Measurements from ENCODE around the gene FGF22.

The FGF22 gene

GRCh38 chr19:639253-640160, at the start of gene FGF22:
FGF22 (plus strand) TSS chr19:639879; CDS start chr19:639926, 47 bp downstream.
- Mint-ChIP-seq H3K4me3 (peak within 1 kb of the TSS; percentile 76), H3K4me1 (ENCODE audit: low read depth) (peaks cover 9% of the 10 kb centered on the region), H3K27ac (peak within 1 kb of the TSS; percentile 89), H3K36me3 (ENCODE audit: low read depth) (peaks cover 10% of the 10 kb centered on the region), H3K9me3 (no peaks in the 10 kb centered on the region), H3K27me3 (no peaks in the 10 kb centered on the region)
- DNase-seq, result peak; percentile 98

DNA sequence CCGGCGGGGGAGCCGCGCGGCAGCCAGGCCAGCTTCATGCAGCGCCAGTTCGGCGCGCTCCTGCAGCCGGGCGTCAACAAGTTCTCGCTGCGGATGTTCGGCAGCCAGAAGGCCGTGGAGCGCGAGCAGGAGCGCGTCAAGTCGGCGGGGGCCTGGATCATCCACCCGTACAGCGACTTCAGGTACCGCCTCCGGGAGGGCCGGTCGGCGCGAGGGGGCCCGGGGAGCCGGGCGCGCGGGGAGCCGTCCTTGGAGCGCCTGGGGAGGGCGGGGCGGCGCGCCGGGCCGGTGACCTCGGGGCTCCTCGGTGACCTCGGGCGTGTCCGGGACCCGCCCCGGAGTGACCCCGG, 49.3 kb upstream of the FGF22 start:
- Mint-ChIP-seq H3K4me3 (no peak overlapping the region), H3K27me3 (peaks cover 54% of the 10 kb centered on the region), H3K9me3 (no peaks in the 10 kb centered on the region), H3K4me1 (ENCODE audit: low read depth) (peaks cover 11% of the 10 kb centered on the region), H3K36me3 (ENCODE audit: low read depth) (no peaks in the 10 kb centered on the region), H3K27ac (no peak overlapping the region)
- peak; percentile 55 for DNase-seq

DNA sequence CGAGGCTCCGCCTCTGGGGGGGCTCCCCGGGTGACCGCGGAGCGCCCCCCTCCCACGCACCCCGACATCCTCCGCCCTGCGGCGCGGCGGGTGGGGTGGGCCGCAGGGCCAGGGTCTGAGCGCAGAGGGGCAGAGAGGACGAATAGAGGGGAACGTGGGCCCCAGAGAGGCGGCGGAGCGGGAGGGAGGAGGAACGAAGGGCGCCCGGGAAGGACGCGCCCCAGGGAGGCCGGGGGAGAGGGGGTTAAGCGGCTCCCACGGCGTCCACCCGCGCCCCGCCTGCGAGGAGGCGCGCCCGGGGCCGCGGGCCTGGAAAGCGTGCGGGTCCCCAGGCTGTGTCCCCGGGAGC, 49.0 kb upstream of the FGF22 start:
- no peak overlapping the region for H3K4me3 Mint-ChIP-seq
- H3K27ac Mint-ChIP-seq, result no peak overlapping the region
- H3K27me3 Mint-ChIP-seq, result peaks cover 54% of the 10 kb centered on the region

GRCh38 chr19:591099-591958, 48.4 kb upstream of the FGF22 start:
- Mint-ChIP-seq H3K4me3 (no peak overlapping the region), H3K9me3 (no peaks in the 10 kb centered on the region), H3K27ac (peak overlapping the region; percentile 44), H3K4me1 (ENCODE audit: low read depth) (peaks cover 11% of the 10 kb centered on the region), H3K27me3 (peaks cover 50% of the 10 kb centered on the region), H3K36me3 (ENCODE audit: low read depth) (no peaks in the 10 kb centered on the region)
- no peak for DNase-seq

More for the DNA sequence above, 49.0 kb upstream of the FGF22 start:
- Mint-ChIP-seq H3K4me1 (ENCODE audit: low read depth) (peaks cover 11% of the 10 kb centered on the region), H3K36me3 (ENCODE audit: low read depth) (no peaks in the 10 kb centered on the region), H3K9me3 (no peaks in the 10 kb centered on the region)
- no peak for DNase-seq

DNA sequence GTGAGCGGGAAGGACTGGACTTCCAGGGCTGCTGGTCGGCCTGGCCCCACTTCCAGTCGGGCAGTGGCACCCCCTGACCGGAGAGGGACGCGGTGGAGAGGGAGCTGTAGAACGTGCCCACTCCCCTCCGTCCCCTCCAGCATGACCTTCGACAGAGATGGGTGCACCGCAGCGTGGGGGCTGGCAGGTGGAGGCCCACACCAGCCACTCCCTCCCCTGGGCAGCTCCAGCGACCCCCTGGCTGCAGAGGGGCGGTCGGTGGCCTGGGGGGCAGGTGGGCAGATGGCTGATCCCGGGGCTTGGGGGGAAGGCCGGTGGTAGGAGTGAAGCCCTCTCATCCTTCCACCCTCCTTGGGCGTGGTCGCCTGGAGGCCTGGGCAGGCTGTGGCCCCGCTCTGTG, 47.6 kb upstream of the FGF22 start:
- no peaks in the 10 kb centered on the region for H3K9me3 Mint-ChIP-seq
- no peak overlapping the region for H3K27ac Mint-ChIP-seq
- H3K36me3 Mint-ChIP-seq (ENCODE audit: low read depth), result no peaks in the 10 kb centered on the region
- H3K27me3 Mint-ChIP-seq, result peaks cover 44% of the 10 kb centered on the region
- peaks cover 11% of the 10 kb centered on the region for H3K4me1 Mint-ChIP-seq (ENCODE audit: low read depth)
- H3K4me3 Mint-ChIP-seq, result no peak overlapping the region
- no peak for DNase-seq

DNA sequence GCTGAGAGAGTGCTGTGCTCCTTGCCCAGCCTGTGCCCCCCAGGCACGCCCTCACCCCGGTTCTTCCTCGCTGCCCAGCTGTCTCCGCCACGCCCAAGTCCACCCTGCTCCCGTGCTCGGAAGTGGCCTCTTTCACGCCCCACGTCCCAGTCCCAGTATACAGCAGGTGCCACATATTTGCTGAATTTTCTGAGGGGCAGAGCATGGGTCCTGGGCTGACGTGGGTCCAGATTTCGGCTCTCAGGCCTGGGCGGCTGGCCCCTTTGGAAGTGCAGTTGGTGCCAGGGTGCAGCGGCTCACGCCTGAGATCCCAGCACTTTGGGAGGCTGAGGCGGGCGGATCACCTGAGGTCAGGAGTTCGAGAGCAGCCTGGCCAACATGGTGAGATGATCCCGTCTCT, 46.6 kb upstream of the FGF22 start:
- no peak for DNase-seq

GRCh38 chr19:593505-593904, 46.2 kb upstream of the FGF22 start:
- no peak for DNase-seq
- H3K9me3 Mint-ChIP-seq, result no peaks in the 10 kb centered on the region
- peaks cover 7% of the 10 kb centered on the region for H3K4me1 Mint-ChIP-seq (ENCODE audit: low read depth)
- H3K27ac Mint-ChIP-seq, result no peak overlapping the region
- peaks cover 38% of the 10 kb centered on the region for H3K27me3 Mint-ChIP-seq
- no peak overlapping the region for H3K4me3 Mint-ChIP-seq
- no peaks in the 10 kb centered on the region for H3K36me3 Mint-ChIP-seq (ENCODE audit: low read depth)

More for the DNA sequence above, 46.6 kb upstream of the FGF22 start:
- H3K4me3 Mint-ChIP-seq, result no peak overlapping the region
- peaks cover 9% of the 10 kb centered on the region for H3K4me1 Mint-ChIP-seq (ENCODE audit: low read depth)
- H3K27ac Mint-ChIP-seq, result no peak overlapping the region
- peaks cover 41% of the 10 kb centered on the region for H3K27me3 Mint-ChIP-seq
- H3K9me3 Mint-ChIP-seq, result no peaks in the 10 kb centered on the region
- H3K36me3 Mint-ChIP-seq (ENCODE audit: low read depth), result no peaks in the 10 kb centered on the region

- no peaks in the 10 kb centered on the region for H3K9me3 Mint-ChIP-seq
- H3K4me3 Mint-ChIP-seq, result no peak overlapping the region
Measured at GRCh38 chr19:594265-594870, 45.3 kb upstream of the FGF22 start.

GRCh38 chr19:595326-596262, 44.1 kb upstream of the FGF22 start:
- peaks cover 3% of the 10 kb centered on the region for H3K4me1 Mint-ChIP-seq (ENCODE audit: low read depth)
- no peak overlapping the region for H3K27ac Mint-ChIP-seq
- no peaks in the 10 kb centered on the region for H3K36me3 Mint-ChIP-seq (ENCODE audit: low read depth)
- H3K27me3 Mint-ChIP-seq, result peaks cover 28% of the 10 kb centered on the region
- H3K4me3 Mint-ChIP-seq, result no peak overlapping the region
- DNase-seq, result no peak
- no peaks in the 10 kb centered on the region for H3K9me3 Mint-ChIP-seq

More at GRCh38 chr19:594265-594870, 45.3 kb upstream of the FGF22 start:
- DNase-seq, result no peak
- Mint-ChIP-seq H3K4me1 (ENCODE audit: low read depth) (peaks cover 3% of the 10 kb centered on the region), H3K27ac (no peak overlapping the region), H3K27me3 (peaks cover 30% of the 10 kb centered on the region), H3K36me3 (ENCODE audit: low read depth) (no peaks in the 10 kb centered on the region)

GRCh38 chr19:596263-596655, 43.4 kb upstream of the FGF22 start:
- Mint-ChIP-seq H3K4me1 (ENCODE audit: low read depth) (peaks cover under 1% of the 10 kb centered on the region), H3K27me3 (peaks cover 25% of the 10 kb centered on the region), H3K36me3 (ENCODE audit: low read depth) (no peaks in the 10 kb centered on the region), H3K9me3 (no peaks in the 10 kb centered on the region), H3K4me3 (no peak overlapping the region), H3K27ac (no peak overlapping the region)
- no peak for DNase-seq

DNA sequence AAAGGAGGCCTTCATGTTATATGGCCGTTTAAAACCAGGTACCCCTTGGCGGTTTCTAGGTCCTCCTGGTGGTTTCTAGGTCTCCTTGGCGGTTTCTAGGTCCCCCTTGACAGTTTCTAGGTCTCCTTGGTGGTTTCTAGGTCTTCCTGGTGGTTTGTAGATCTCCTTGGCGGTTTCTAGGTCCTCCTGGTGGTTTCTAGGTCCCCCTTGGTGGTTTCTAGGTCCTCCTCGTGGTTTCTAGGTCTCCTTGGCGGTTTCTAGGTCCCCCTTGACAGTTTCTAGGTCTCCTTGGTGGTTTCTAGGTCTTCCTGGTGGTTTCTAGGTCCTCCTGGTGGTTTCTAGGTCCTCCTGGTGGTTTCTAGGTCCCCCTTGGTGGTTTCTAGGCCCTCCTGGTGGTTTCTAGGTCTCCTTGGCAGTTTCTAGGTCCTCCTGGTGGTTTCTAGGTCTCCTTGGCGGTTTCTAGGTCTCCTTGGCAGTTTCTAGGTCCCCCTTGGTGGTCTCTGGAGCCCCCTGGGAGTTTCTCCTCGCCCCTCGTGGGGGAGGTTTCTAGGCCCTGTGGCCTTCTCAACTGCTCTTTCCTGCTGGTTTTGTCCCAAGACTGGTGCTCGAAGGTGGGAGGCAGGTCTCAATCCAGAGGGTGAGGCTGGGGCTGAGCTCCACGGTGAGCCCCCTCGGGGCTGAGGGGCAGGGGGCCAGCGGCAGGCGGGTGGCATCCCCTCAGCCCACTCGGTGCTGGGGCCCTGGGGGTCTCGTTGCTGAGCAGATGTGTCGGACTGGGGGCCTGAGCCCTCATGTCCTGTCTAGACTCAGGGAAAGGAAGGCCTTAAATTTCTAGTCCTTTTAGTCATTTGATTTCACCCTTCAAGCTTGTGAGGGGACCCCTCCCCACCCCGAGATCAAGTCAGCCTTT, 42.0 kb upstream of the FGF22 start:
- peaks cover 12% of the 10 kb centered on the region for H3K27me3 Mint-ChIP-seq
- no peaks in the 10 kb centered on the region for H3K36me3 Mint-ChIP-seq (ENCODE audit: low read depth)

DNA sequence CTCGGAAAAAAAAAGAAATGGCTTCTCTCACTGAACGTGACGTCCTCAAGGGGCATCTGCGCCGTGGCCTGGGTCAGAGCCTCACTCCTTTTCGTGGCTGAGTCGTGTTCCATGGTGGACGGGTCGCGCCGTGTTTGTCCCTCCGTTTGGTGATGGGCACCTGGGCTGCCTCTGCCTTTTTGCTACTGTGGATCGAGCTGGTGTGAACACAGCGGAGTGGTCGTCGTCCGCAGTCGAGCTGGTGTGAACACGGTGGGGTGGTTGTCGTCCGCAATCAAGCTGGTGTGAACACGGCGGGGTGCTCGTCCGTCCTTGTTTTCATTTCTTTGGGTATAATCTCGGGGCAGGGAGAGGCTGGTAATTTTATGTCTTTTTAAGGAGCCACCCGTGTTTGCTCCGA, 38.4 kb upstream of the FGF22 start:
- no peak for DNase-seq
- no peaks in the 10 kb centered on the region for H3K9me3 Mint-ChIP-seq
- H3K4me3 Mint-ChIP-seq, result no peak overlapping the region
- H3K27ac Mint-ChIP-seq, result no peak overlapping the region
- no peaks in the 10 kb centered on the region for H3K27me3 Mint-ChIP-seq
- H3K36me3 Mint-ChIP-seq (ENCODE audit: low read depth), result no peaks in the 10 kb centered on the region
- peaks cover 1% of the 10 kb centered on the region for H3K4me1 Mint-ChIP-seq (ENCODE audit: low read depth)

More for the DNA sequence above, 42.0 kb upstream of the FGF22 start:
- Mint-ChIP-seq H3K9me3 (no peaks in the 10 kb centered on the region), H3K4me1 (ENCODE audit: low read depth) (no peaks in the 10 kb centered on the region), H3K4me3 (no peak overlapping the region), H3K27ac (no peak overlapping the region)
- no peak for DNase-seq

- no peak overlapping the region for H3K27ac Mint-ChIP-seq
- H3K36me3 Mint-ChIP-seq (ENCODE audit: low read depth), result no peaks in the 10 kb centered on the region
- DNase-seq, result no peak
- no peaks in the 10 kb centered on the region for H3K27me3 Mint-ChIP-seq
- no peak overlapping the region for H3K4me3 Mint-ChIP-seq
- H3K9me3 Mint-ChIP-seq, result no peaks in the 10 kb centered on the region
- peaks cover 1% of the 10 kb centered on the region for H3K4me1 Mint-ChIP-seq (ENCODE audit: low read depth)
Measured at GRCh38 chr19:601790-602189, 37.9 kb upstream of the FGF22 start.
